ENCODE measurements around the gene SREK1IP1.

DNA sequence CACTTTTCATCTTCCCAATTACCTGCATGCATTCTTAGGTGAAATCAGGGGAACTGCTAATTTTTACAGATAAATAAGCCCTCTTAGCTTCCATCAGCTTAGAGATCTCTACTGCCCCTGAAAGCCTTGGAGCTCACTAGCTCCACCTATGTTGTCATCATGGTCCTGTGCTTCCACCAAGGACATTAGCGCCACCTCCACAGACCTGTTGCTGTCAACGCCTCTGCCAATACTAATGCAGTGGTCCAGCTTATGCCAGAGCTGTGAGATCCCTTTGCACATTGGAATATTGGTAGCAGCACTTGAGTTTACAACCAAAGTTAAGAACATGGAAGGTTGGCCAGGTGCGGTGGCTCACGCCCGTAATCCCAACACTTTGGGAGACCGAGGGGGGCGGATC lies 85.9 kb downstream of the SREK1IP1 start:
- no peak for TF ChIP-seq FOXJ3 (CRISPR knock-in tag; IDR thresholded peaks at IDR 0.05; ENCODE audit: borderline replicate concordance)
- TF ChIP-seq CEBPB (IDR thresholded peaks at IDR 0.05; ENCODE audit: borderline replicate concordance, low read depth, low read length), result no peak
- no peak for TF ChIP-seq POLR2A (IDR thresholded peaks at IDR 0.05; ENCODE audit: insufficient read depth in 1 of 2, low read depth in 2 of 2, low read length in 2 of 2)
- TF ChIP-seq, protein P1, sequence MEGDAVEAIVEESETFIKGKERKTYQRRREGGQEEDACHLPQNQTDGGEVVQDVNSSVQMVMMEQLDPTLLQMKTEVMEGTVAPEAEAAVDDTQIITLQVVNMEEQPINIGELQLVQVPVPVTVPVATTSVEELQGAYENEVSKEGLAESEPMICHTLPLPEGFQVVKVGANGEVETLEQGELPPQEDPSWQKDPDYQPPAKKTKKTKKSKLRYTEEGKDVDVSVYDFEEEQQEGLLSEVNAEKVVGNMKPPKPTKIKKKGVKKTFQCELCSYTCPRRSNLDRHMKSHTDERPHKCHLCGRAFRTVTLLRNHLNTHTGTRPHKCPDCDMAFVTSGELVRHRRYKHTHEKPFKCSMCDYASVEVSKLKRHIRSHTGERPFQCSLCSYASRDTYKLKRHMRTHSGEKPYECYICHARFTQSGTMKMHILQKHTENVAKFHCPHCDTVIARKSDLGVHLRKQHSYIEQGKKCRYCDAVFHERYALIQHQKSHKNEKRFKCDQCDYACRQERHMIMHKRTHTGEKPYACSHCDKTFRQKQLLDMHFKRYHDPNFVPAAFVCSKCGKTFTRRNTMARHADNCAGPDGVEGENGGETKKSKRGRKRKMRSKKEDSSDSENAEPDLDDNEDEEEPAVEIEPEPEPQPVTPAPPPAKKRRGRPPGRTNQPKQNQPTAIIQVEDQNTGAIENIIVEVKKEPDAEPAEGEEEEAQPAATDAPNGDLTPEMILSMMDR (CRISPR knock-in tag; IDR thresholded peaks at IDR 0.05), result peak; percentile 20; the same call in 1 of the 2 replicates
- TF ChIP-seq, protein P2, sequence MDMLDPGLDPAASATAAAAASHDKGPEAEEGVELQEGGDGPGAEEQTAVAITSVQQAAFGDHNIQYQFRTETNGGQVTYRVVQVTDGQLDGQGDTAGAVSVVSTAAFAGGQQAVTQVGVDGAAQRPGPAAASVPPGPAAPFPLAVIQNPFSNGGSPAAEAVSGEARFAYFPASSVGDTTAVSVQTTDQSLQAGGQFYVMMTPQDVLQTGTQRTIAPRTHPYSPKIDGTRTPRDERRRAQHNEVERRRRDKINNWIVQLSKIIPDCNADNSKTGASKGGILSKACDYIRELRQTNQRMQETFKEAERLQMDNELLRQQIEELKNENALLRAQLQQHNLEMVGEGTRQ (IDR thresholded peaks at IDR 0.05; ENCODE audit: low read depth, low read length), result no peak
- TF ChIP-seq, protein P2 (CRISPR knock-in tag; IDR thresholded peaks at IDR 0.05; ENCODE audit: borderline replicate concordance), result no peak
- TF ChIP-seq, protein P3, sequence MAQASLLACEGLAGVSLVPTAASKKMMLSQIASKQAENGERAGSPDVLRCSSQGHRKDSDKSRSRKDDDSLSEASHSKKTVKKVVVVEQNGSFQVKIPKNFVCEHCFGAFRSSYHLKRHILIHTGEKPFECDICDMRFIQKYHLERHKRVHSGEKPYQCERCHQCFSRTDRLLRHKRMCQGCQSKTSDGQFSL (CRISPR knock-in tag; IDR thresholded peaks at IDR 0.05), result no peak
- no peak for TF ChIP-seq SRSF4 (IDR thresholded peaks at IDR 0.05; ENCODE audit: low read depth, low read length, poor library complexity, severe bottlenecking)
- TF ChIP-seq, protein P4, sequence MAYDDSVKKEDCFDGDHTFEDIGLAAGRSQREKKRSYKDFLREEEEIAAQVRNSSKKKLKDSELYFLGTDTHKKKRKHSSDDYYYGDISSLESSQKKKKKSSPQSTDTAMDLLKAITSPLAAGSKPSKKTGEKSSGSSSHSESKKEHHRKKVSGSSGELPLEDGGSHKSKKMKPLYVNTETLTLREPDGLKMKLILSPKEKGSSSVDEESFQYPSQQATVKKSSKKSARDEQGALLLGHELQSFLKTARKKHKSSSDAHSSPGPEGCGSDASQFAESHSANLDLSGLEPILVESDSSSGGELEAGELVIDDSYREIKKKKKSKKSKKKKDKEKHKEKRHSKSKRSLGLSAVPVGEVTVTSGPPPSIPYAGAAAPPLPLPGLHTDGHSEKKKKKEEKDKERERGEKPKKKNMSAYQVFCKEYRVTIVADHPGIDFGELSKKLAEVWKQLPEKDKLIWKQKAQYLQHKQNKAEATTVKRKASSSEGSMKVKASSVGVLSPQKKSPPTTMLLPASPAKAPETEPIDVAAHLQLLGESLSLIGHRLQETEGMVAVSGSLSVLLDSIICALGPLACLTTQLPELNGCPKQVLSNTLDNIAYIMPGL (CRISPR knock-in tag; IDR thresholded peaks at IDR 0.05; ENCODE audit: borderline replicate concordance in 1 of 2, low read depth in 1 of 2), result no peak
- no peak for TF ChIP-seq NFE2L2 (IDR thresholded peaks at IDR 0.05; ENCODE audit: low read length)
- TF ChIP-seq, protein P5, sequence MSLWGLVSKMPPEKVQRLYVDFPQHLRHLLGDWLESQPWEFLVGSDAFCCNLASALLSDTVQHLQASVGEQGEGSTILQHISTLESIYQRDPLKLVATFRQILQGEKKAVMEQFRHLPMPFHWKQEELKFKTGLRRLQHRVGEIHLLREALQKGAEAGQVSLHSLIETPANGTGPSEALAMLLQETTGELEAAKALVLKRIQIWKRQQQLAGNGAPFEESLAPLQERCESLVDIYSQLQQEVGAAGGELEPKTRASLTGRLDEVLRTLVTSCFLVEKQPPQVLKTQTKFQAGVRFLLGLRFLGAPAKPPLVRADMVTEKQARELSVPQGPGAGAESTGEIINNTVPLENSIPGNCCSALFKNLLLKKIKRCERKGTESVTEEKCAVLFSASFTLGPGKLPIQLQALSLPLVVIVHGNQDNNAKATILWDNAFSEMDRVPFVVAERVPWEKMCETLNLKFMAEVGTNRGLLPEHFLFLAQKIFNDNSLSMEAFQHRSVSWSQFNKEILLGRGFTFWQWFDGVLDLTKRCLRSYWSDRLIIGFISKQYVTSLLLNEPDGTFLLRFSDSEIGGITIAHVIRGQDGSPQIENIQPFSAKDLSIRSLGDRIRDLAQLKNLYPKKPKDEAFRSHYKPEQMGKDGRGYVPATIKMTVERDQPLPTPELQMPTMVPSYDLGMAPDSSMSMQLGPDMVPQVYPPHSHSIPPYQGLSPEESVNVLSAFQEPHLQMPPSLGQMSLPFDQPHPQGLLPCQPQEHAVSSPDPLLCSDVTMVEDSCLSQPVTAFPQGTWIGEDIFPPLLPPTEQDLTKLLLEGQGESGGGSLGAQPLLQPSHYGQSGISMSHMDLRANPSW (CRISPR knock-in tag; IDR thresholded peaks at IDR 0.05; ENCODE audit: borderline replicate concordance), result no peak
- TF ChIP-seq ZNF615 (CRISPR knock-in tag; IDR thresholded peaks at IDR 0.05; ENCODE audit: borderline replicate concordance), result no peak
